ENCODE measurements around the gene PPP1R14D.

DNA sequence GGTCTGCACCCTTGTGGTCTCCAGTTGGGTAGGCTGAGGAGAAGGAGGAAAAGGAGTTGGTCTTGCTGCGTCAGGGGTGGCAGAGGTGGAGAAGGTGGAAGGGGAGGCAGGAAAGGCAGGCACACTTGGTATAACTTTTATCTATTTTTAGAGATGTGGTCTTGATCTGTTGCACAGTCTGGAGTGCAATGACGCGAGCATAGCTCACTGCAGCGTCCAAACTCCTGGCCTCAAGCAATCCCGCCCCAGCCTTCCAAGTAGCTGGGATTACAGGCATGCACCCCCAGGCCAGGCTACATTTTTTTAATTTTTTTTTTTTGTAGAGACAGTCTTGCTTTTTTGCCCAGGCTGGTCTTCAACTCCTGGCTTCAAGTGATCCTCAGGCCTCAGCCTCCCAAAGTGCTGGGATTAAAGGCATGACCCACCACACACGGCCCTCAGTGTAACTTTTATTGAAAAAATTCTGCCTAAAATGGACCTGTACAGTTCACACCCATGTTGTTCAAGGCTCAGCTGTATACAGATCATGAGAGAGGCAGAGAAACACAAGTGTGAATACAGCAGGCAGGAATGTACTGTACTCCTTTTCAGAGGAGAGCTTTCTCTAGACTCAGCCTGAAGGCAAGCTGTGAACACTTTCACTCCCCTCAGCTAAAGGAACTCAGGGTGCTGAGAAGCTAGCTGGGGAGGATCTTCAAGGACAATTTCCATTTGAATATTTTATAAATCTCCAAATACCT, 47.7 kb upstream of the PPP1R14D start:
- TF ChIP-seq CTCF (IDR thresholded peaks at IDR 0.05) (no peak), POLR2A (IDR thresholded peaks at IDR 0.05) (no peak)
